ENCODE data around the gene GJC2. TPM values are rescaled to one million over a fixed set of nuclear protein-coding genes. Genes with fewer than 3 reads are reported as not detected.
A peak's percentile ranks its signal among the peaks of the same experiment; 100 is the strongest.

The GJC2 gene
- polyA plus RNA-seq, 3 donors = 0.15 TPM; not detected in 2

DNA sequence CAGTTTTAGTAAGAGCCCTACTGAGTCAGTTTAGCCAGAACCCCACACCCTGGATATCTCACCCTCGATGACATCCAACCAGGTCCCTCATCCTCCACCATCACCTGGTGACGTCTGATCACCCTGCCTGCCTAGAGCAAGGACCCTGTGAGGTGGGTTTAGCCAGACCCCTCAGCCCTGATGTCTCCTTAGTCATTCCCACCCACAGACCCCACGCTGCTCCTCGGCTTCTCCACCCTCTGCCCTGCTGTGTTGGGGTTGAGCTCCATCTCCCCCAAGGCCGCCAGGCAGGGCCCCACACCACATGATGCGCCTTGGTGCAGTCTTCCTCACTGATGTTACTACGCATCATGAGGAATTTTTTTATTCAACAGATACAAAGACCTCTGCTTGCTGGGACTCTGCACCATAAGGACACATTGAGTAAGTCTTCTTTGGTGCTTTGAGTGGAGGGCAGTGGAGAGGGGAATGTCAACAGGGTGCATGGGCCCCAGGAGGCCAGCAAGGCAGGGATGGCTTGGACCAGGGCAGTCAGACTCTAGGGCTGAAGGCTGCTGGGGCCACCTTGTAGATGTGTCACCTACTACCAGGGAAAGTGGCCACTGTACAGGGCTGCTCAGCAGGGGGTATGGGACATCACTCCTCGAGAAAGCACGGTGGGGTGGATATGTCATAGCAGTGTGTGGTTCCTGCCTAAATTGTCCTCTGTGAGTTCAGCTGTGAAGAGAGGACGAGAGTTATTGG lies 14.2 kb downstream of the GJC2 start:
- Mint-ChIP-seq H3K4me3 (no peak overlapping the region), H3K27ac (peak overlapping the region in 6 of 7 donors; percentile 97 to 99 (median 98)), H3K4me1 (peaks cover 35% of the 10 kb centered on the region), H3K27me3 (ENCODE audit: low read depth in 3 of 3) (peaks cover 2 to 28% (median 14%) of the 10 kb centered on the region in 3 donors), H3K9me3 (no peaks in the 10 kb centered on the region), H3K36me3 (peaks cover 0 to 4% of the 10 kb centered on the region in 2 donors)
- Histone ChIP-seq H3K9me3 (replicated peaks in 1 of 2; ENCODE audit: control insufficient read depth in 1 of 2, insufficient read depth in 1 of 2, low read length in 2 of 2) (no peaks in the 10 kb centered on the region), H2AFZ (ENCODE audit: insufficient read depth, low read depth, low read length, poor library complexity, severe bottlenecking) (no peak overlapping the region), H3K9ac (ENCODE audit: insufficient read depth, low read length, poor library complexity, severe bottlenecking) (no peak overlapping the region), H3K4me1 (ENCODE audit: control insufficient read depth in 1 of 2, insufficient read depth in 2 of 2, low read length in 2 of 2) (peaks cover 30 to 35% of the 10 kb centered on the region in 2 donors), H4K20me1 (ENCODE audit: insufficient read depth, low read length) (no peaks in the 10 kb centered on the region), H3K27ac (ENCODE audit: low read depth in 1 of 2, low read length in 2 of 2) (peak overlapping the region; percentile 94 to 99), H3K36me3 (replicated peaks in 1 of 2; ENCODE audit: control insufficient read depth in 1 of 2, insufficient read depth in 2 of 2, low read length in 2 of 2) (no peaks in the 10 kb centered on the region), H3K27me3 (ENCODE audit: control insufficient read depth in 2 of 2, insufficient read depth in 2 of 2, low read length in 2 of 2) (peaks cover 0 to 16% of the 10 kb centered on the region in 2 donors), H3K79me2 (ENCODE audit: insufficient read depth, low read length) (peaks cover 14% of the 10 kb centered on the region), H3K4me2 (replicated peaks; ENCODE audit: extremely low read depth, low read length, poor library complexity, severe bottlenecking) (no peak overlapping the region), H3K4me3 (replicated peaks in 1 of 3; ENCODE audit: low read depth in 2 of 3, low read length in 3 of 3) (no peak overlapping the region)
- intact Hi-C loops (cut with micrococcal nuclease) = loop anchor here in 1 of 2 donors (2.0 kb wide), 1 partner anchor 23 kb away; the partner anchor contains the start of gene GUK1
- 88% methylated on average over 4 of the region's 10 CpGs for WGBS (ENCODE audit: insufficient coverage)
- TF ChIP-seq, protein P1, sequence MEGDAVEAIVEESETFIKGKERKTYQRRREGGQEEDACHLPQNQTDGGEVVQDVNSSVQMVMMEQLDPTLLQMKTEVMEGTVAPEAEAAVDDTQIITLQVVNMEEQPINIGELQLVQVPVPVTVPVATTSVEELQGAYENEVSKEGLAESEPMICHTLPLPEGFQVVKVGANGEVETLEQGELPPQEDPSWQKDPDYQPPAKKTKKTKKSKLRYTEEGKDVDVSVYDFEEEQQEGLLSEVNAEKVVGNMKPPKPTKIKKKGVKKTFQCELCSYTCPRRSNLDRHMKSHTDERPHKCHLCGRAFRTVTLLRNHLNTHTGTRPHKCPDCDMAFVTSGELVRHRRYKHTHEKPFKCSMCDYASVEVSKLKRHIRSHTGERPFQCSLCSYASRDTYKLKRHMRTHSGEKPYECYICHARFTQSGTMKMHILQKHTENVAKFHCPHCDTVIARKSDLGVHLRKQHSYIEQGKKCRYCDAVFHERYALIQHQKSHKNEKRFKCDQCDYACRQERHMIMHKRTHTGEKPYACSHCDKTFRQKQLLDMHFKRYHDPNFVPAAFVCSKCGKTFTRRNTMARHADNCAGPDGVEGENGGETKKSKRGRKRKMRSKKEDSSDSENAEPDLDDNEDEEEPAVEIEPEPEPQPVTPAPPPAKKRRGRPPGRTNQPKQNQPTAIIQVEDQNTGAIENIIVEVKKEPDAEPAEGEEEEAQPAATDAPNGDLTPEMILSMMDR (IDR thresholded peaks at IDR 0.05) = no peak
- no peak for DNase-seq

DNA sequence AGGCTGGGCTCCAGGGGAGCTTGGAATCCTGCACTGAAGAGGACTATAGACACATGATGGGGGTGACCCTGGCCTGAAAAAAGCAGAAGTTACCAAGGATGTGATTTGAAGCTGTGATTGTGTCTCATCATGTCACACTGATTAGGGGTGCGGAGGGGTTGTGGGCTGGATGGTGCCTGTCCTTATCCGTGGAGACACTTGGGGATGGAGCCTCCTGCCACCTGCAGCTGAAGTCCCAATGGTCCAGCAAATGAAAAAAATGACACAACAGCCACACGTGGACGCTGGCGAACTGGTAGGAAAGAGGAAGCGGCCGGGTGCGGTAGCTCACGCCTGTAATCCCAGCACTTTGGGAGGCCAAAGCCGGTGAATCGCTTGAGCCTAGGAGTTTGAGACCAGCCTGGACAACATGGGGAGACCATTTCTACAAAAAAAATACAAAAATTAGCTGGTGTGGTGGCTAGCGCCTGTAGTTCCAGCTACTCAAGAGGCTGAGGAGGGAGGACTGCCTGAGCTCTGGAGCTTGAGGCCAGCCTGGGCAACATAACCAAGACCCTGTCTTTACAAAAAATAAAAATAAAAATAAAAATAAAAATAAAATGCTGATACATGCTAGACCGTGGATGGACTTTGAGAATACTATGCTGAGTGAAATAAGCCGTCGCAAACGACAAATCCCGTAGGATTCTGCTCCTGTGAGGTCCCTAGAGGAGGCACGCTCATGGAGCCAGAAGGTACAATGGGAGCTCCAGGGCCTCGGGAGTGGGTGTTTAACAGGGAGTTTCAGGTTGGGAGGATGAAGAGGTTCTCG lies 15.0 kb downstream of the GJC2 start:
- Histone ChIP-seq H3K4me1 (ENCODE audit: control insufficient read depth in 1 of 2, insufficient read depth in 2 of 2, low read length in 2 of 2) (peaks cover 30 to 35% of the 10 kb centered on the region in 2 donors), H3K9ac (ENCODE audit: insufficient read depth, low read length, poor library complexity, severe bottlenecking) (peak overlapping the region; percentile 70), H2AFZ (ENCODE audit: insufficient read depth, low read depth, low read length, poor library complexity, severe bottlenecking) (peak overlapping the region; percentile 46), H3K27me3 (ENCODE audit: control insufficient read depth in 2 of 2, insufficient read depth in 2 of 2, low read length in 2 of 2) (peaks cover 0 to 16% of the 10 kb centered on the region in 2 donors), H3K4me2 (replicated peaks; ENCODE audit: extremely low read depth, low read length, poor library complexity, severe bottlenecking) (peak overlapping the region; percentile 78), H3K27ac (ENCODE audit: low read depth in 1 of 2, low read length in 2 of 2) (peak overlapping the region; percentile 94 to 99), H3K36me3 (replicated peaks in 1 of 2; ENCODE audit: control insufficient read depth in 1 of 2, insufficient read depth in 2 of 2, low read length in 2 of 2) (no peaks in the 10 kb centered on the region), H3K79me2 (ENCODE audit: insufficient read depth, low read length) (peaks cover 16% of the 10 kb centered on the region), H3K9me3 (replicated peaks in 1 of 2; ENCODE audit: control insufficient read depth in 1 of 2, insufficient read depth in 1 of 2, low read length in 2 of 2) (no peaks in the 10 kb centered on the region), H3K4me3 (replicated peaks in 1 of 3; ENCODE audit: low read depth in 2 of 3, low read length in 3 of 3) (peak overlapping the region; percentile 41 to 75 (median 55)), H4K20me1 (ENCODE audit: insufficient read depth, low read length) (no peaks in the 10 kb centered on the region)
- H3K36me3 Mint-ChIP-seq = peaks cover 6 to 7% of the 10 kb centered on the region in 2 donors
- TF ChIP-seq, protein P1 (IDR thresholded peaks at IDR 0.05) = no peak
- peak overlapping the region; percentile 97 to 99 (median 99) for H3K27ac Mint-ChIP-seq
- intact Hi-C loops (cut with micrococcal nuclease) = loop anchor here (2.0 to 5.0 kb wide), 2 partner anchors 24 to 32 kb away; partner anchors contain the start of gene GUK1 (in 1 of the 2)
- peaks cover 2 to 28% (median 11%) of the 10 kb centered on the region in 3 donors for H3K27me3 Mint-ChIP-seq (ENCODE audit: low read depth in 3 of 3)
- 17% methylated on average over 14 of the region's 20 CpGs for WGBS (ENCODE audit: insufficient coverage)
- no peaks in the 10 kb centered on the region for H3K9me3 Mint-ChIP-seq
- peak; percentile 69 to 86 (median 76) for DNase-seq
- H3K4me3 Mint-ChIP-seq = peak overlapping the region; percentile 77 to 92
- peaks cover 43% of the 10 kb centered on the region for H3K4me1 Mint-ChIP-seq

All from CD14-positive monocyte (primary cell).